COLO668 (cell line): ENCODE data around the gene POLR3H.
"Not testable (repeated sequence)": the region's sequence is repeated elsewhere in the genome, so short reads cannot be mapped to it uniquely, and the experiment has no call there.

Experiments
- DNase-seq: peaks from one replicate; lab custom pipeline; 2025; ENCODE audit not compliant: unreplicated experiment; lab: John Stamatoyannopoulos, UW

POLR3H gene, protein sequence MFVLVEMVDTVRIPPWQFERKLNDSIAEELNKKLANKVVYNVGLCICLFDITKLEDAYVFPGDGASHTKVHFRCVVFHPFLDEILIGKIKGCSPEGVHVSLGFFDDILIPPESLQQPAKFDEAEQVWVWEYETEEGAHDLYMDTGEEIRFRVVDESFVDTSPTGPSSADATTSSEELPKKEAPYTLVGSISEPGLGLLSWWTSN

DNA sequence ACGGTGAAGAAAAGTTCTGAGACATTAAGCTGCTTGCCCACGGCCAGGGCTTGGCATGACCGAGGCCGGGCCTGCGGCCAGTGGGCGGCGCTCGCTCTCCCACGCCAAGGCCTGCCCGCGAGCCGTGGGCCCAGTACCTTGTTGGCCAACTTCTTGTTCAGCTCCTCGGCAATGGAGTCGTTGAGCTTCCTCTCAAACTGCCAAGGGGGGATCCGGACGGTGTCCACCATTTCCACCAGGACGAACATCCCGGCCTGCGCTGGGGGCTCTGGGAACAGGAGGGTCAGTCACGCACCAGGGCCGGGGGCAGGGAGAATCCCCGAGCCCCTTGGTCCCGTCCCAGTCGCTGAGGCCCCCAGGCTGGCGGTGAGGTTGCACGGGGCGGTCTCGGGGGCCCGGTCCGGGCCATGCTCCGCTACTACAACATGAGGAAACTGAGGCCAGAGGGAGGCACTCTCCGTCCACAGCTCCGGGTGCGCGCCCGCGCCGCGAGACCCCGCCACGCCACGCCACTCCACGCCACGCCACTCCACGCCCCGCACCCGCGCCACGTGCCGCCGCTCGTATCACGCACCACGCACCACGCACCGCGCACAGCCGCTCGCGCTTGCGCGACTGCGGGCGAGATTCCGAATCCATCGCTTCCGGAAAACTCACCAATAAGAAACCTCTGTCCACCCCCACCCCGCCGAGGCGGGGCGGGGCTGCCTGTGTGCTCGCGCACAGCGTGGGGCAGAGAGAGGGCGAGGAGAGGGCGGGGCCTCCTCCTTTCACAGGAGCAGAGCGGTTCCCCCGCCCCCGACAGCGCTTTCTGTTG, at the start of gene POLR3H:
Gene POLR3H (minus strand): TSS at position 617 of the 817 bp plus-strand sequence. CDS start 369 bp downstream, at position 248.
- peak; percentile 99 for DNase-seq

DNA sequence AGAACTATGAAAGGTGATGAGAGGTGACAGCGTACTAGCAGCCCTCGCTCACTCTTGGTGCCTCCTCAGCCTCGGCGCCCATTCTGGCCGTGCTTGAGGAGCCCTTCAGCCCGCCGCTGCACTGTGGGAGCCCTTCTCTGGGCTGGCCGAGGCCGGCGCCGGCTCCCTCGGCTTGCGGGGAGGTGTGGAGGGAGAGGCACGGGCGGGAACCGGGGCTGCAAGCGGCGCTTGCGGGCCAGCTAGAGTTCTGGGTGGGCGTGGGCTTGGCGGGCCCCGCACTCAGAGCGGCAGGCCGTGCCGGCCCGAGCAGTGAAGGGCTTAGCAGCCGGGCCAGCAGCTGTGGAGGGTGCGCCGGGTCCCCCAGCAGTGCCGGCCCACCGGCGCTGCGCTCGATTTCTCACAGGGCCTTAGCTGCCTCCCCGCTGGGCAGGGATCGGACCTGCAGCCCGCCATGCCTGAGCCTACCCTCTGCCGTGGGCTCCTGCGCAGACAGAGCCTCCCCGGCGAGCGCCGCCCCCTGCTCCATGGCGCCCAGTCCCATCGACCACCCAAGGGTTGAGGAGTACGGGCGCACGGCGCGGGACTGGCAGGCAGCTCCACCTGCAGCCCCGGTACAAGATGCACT, 49.2 kb upstream of the POLR3H start:
- DNase-seq: not testable (repeated sequence)

DNA sequence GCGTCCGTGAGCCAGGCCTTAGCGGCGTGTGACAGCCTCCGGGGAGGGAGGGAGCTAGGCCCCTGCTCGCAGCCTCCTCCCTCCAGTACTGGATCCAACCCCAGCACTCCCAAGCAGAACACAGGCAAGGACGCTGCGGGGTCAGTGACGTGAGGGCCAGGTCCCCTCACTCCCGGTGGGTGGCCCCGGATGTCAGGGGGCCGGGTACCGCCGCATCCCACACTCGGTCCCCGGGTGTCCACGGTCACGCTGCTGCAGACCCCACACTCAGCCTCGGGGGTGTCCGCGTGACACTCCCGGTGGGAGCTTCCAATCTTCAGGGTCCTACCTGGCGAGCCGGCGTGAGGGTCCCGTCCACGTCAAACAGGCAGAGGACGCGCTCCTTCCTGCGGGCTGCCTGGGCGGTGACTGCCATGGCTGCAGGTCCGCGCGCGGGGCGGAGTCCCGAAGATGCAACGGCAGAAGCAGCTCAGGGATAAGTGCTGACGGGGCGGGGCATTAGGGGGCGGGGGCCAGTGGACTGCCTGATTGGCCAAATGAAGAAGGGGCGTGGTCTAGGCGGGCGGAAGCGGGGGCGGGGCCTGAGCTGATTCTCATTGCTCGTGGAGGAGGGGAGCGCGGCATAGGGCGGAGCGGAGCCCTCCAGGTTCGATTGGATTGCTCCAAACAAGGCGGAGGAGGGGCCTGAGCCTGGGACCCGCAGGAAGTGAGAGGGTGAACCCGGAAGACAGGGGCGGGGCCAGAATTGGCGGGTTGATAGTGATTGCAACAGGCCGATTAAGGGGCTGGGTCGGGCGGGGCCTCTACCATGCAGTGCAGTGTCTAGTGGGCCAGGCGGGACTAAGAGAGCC, 45.3 kb upstream of the POLR3H start, which contains the start of gene PMM1:
Gene PMM1 (minus strand): TSS at position 450 of the 851 bp plus-strand sequence. CDS start 35 bp downstream, at position 415.
- DNase-seq: peak; percentile 99

DNA sequence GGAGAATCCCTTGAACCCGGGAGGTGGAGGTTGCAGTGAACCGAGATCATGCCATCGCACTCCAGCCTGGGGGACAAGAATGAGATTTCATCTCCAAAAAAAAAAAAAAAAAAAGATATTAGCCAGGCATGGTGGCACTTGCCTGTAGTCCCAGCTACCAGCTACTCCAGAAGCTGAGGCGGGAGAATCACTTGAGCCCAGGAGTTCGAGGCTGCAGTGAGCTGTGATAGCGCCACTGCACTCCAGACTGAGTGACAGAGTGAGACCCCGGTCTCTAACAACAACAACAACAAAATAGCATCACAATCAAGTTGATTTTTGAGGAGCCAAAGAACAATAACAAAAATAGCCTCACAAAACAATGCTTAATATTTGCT, 43.1 kb upstream of the POLR3H start:
- no peak for DNase-seq

DNA sequence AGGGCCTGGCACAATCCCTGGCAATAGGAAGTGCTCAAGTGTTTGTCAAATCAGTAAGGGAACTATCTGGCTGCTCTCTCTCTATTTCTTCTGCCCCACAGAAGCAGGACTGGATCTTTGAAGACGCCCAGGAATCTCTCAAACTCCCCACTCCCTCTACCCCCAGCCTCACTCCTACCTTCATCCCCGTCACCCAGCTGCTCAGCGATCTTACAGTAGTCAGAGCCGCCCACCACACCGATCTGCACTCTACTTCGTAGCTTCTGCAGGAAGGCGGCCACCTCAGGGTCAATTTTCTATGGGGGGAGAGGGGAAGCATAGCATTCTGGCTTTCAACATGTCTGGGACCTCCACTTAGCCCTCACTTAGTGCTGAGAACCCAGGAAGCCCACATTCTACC, 41.6 kb upstream of the POLR3H start:
- DNase-seq: no peak

DNA sequence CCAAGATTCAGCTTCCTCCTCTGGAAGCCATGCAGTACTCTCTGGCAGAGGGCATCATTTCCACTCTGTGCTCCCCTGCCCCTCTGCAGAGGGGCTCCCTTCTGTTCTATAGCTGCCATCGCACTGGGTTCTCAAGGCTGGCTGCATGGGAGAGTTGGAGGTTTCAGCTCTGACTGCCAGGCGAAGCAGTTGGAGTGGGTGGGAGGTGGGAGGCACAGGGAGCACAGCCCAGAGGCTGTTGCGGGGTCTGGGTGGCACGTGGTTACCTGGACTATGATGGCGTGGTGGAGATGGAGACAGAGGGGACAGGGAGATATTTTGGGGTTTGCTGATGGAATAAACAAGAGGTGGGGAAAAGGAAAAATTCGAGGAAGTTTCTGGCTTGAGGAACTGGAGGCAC, 40.6 kb upstream of the POLR3H start:
- no peak for DNase-seq

DNA sequence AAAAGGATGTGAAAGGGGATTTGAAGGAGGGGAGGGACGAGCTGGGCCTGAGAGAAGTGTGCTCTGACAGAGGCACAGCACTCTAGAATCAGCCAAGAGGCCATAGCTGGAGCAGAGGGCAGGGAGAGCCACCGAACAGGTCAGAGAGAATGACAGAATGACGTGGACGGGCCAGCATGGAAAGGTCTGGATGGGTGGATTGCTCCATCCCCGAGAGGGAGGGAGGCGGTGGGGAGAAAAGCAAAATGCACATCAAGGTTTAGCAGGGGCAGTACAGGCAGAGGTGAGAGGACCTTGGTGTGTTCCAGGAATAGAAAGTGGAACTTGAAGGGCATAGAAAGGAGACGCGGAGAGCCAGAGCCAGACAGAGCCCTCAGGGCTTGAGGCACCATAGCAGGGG, 38.4 kb upstream of the POLR3H start:
- no peak for DNase-seq

DNA sequence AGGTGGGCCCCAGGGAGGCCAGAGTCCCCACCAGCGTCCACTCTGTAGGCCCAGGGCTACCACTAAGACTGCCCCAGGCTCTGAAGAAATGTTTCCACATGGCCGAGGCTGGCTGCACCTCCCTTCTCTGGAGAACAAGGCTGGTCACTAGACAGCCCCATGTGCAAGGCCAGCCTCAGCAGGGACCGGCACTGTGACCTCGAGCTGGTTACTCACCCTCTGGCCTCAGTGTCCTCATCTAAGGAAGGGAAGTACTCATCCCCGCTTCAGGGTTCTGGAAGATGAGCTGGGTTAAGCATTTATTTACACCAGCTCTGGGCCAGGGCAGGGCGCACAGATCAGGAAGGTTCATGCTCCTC, 35.7 kb upstream of the POLR3H start:
- no peak for DNase-seq

DNA sequence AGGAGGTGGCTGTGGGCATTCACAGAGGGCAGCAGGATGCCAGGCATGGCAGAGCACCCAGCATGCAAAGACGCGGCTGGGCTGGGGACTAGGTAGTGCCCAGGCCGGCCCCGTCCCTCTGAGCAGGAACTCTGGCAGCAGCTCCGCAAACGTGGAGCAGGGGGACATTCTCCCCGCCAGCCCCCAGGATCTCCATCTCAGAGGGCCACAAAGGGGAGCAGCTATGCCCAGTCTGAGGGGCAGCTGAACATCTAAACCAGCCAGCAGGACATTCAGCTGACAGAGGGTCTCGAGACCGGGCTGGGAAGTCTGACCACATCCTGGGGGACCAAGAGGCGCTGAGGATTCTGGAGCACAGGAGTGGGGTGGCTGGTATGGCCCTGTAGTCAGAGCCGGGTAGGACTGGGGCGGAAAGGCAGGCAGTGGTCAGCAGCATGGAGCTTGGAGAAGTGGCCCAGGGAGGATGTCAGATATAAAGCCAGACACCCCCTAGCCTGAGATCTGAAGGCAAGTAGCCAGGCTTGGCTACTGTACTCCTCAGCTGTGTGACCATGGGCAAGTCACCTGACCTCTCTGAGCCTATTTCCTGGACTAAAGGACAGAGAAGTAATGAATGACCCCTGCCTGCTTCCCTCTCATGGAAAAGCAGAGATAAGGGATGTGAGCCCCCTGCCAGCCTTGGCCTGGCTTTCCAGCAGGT, 35.2 kb upstream of the POLR3H start:
- DNase-seq: no peak

DNA sequence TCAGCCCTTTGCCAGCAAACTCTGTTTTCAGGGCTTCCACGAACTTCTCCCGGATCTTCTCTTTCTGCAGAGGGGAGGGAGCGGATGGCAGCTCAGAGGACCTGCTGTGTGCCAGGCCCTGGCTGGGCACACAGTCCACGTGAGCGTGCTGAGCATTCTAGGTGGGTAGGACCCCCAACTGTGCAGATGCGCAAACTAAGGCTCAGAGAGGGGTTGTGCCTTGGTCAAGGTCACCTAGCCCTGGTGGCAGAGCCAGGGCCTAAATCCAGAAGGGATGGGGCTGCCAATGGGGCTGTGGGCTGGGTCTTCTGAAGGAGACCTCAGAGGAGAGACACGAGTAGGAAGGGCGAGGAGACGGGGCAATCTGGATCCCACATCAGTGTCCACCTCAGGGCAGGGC, 34.5 kb upstream of the POLR3H start:
- no peak for DNase-seq

DNA sequence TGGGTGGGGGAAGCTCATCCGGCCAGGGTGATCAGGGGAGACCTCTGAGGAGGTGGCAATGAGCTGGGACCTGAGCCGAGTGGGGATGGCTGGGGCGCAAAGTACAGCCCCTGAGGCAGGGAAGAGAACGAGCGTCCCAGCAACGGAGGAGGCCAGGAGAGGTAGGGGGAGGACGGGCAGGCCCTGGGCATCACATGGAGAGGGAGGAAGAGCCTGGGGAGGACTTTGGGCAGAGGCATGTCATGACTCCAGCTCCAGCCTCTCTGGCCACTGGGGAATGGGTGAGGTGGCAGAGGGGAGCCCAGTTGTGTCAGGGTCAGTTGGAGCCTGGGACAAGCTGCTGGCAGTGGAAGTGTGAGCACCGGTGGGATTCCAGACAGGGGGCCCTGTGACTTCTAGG, 33.8 kb upstream of the POLR3H start:
- DNase-seq: no peak

DNA sequence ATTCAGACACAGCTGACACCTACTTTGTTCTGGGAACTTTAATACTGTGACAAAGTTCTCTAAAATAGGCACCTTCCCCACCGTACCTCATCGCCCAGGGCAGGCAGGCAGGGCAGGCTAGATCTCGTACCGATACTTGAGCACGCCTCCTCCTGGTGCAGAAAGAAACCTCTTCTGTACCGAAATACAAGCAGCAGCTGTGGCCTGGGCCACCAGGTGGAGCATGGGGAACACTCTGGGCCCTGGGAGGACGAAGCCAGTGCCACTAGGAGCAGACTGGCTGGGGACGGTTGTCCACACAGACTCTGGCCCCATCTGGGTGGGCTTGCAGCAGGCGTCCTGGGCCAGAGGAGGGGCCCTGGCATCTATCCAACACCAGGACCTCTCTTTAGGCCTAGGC, 32.6 kb upstream of the POLR3H start:
- DNase-seq: peak; percentile 66

DNA sequence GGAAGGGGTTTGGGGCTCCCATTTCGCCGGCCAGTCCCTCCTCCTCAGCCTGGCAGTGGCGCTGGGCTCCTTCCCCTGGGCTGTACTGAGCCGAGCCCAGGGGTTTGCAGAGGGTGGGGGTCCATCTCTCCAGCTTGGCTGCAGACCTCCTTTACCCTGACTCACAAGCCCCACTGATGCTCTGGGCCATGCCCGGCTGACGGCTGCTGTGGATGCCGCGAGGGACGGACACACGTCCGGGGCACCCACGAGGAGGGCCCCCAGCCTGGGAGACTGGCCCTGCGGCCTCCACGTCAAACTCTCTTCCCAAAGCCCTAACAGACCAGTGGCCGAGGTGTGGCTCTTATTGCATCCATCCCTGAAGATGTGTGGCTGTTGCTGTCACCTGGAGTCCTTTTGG, 31.3 kb upstream of the POLR3H start:
- DNase-seq: no peak

DNA sequence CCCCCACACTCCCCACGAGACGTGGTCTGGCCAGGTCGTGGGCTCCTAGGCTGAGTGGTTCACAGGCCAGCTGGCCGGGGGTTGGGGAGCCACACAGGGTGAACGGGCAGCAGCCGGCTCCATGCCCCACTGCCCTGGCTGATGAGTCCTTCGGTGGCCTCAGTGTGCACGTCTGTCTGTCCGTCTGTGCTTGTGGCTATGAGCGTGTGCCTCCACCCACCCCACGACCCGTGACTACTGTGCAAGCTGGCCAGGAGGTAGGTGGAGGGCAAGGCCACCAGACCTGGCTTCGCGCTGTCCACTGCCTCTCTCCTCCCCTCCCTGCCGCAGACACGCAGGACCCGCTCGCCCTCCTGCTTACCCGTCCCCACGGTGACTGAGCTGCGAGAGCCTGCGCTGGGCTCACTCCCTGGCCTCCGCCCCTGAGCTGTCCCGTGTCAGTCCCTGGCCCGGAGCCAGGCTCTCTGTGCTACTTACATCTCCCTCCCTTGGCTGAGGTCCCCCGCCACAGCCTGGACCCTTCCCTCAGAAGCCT, 30.6 kb upstream of the POLR3H start:
- no peak for DNase-seq

DNA sequence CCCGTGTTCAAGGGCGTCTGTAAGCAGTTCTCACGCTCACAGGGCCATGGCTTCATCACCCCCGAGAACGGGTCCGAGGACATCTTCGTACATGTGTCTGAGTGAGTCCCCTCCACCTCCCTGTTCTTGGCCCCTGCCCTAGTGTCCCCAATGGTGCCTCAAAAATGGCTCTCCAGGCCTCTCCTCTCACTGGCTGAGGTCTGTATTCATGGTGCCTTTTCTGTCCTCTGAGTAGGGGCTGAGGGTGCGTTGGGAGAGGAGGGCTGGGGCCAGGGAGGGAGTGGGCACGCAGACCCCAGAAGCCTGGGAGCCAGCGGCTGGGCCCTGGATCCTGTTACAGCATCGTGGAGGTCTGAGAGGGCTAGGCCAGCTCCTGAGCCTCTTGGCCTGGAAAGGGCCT, 29.4 kb upstream of the POLR3H start:
- no peak for DNase-seq

DNA sequence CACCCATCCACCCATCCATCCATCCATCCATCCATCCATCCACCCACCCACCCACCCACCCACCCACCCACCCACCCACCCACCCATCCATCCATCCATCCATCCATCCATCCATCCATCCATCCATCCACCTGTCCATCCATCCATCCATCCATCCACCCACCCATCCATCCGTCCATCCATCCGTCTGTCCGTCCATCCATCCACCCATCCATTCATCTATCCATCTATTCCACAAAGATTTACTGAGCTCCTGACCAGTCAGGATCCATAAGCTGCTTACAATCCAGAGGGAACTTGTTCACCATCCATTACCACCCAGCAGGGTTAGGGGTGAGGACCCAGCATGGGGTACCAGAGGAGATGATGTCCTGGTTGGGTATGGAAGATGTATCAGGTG, 28.0 kb upstream of the POLR3H start:
- not testable (repeated sequence) for DNase-seq

DNA sequence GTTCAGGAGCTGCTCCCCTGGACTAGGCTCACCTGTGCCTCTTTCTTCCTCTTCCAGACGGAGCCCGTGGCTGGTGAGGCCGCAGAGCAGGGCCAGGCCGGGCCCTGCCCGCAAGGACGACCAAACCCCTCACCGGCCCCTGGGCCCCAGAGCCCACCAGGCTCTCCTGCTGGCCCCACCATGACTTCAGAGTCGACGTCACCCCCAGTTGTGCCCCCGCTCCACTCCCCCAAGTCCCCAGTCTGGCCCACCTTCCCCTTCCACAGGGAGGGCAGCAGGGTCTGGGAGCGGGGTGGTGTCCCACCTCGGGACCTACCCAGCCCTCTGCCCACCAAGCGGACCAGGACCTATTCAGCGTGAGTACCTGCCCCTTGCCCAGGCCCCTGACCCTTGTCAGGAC, 27.5 kb upstream of the POLR3H start:
- no peak for DNase-seq

DNA sequence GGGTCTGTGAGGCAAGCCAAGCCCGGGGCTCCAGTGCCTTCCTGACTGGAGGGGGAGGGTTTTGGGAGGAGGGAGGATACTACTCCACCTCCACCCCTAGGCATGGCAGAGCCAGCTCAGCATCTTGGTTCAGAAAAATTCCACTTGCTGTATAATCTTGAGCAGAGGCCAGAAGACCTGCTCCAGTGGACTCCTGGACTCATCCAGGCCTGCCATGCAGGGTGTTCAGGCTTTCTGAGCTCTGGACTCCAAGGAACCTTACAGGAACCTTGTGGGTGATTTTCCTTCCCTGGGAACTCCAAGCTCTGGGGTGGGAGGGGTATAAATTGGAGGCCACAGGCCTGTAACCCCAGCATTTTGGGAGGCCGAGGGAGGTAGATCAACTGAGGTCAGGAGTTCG, 26.0 kb upstream of the POLR3H start:
- DNase-seq: no peak

DNA sequence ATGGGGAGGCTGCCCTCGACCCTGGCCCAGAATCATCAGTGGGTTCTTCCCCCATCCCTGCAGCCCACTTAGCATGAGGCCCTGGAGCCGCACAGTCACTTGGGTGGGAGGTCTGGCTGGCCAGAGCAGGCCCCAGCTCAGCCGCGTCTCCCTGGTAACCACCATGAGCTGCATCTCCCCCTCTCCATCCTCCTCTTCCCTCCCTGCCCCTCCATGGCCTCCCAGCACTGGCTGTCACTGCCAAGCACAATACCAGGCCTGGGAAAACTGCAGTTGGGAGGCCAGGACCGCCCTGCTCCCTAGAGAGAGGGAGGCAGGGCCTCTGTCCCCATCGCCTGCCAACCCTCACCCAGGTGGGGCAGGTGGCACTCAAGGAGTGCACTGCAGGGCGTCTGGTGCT, 24.5 kb upstream of the POLR3H start:
- no peak for DNase-seq

DNA sequence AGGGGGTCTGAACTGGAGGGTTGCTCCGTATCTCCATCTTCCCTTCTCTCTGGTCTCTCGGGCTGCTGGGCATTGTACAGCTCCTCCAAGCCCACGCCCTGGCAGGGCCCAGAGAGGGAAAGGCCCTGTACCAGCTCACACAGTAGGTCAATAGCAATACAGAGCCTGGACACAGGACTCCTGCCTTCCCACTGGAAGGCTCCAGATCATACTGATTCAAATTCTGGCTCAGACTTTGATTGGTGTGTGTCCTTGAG, 23.2 kb upstream of the POLR3H start:
- DNase-seq: no peak
